ENCODE measurements around the gene ZNF473. TPM values are rescaled to one million over a fixed set of nuclear protein-coding genes. Genes with fewer than 3 reads are reported as not detected.

ZNF473 gene
- total and polyA plus RNA-seq, 2 of the 13 experiments (the other 11 are each of a cell fraction or from before 2014, with no cell fraction given): 5.8 to 11.9 TPM

GRCh38 chr19:50059045-50059444 is 33.2 kb downstream of the ZNF473 start:
- H3K4me3 ChIP-seq (replicated peaks in 1 of 3; ENCODE audit: insufficient read depth in 1 of 3, low read depth in 2 of 3, low read length in 3 of 3): no peak overlapping the region
- no peak overlapping the region for H2AFZ ChIP-seq (ENCODE audit: low read length)
- no peaks in the 10 kb centered on the region for H4K20me1 ChIP-seq (ENCODE audit: insufficient read depth, low read length)
- FAIRE-seq (no peak), ATAC-seq (no peak), DNase-seq (ENCODE audit: low spot score) (no peak)
- no peak overlapping the region for H3K27ac ChIP-seq (ENCODE audit: extremely low read length, insufficient read depth, low read length)
- H3K4me2 ChIP-seq (ENCODE audit: low read depth, low read length): no peak overlapping the region
- H3K4me1 ChIP-seq (ENCODE audit: insufficient read depth, low read length): peaks cover 18% of the 10 kb centered on the region
- H3K9ac ChIP-seq (ENCODE audit: insufficient read depth, low read depth, low read length): no peak overlapping the region
- ChIA-PET POLR2A (no interaction called here), CTCF (ENCODE audit: low intra/inter-chr PET ratio, low total read pairs) (no interaction called here)
- no TSS peak for BruUV-seq (replicated peaks)
- H3K9me3 ChIP-seq (ENCODE audit: low read length): no peaks in the 10 kb centered on the region
- 61% methylated on average over 6 of the region's 6 CpGs for WGBS (ENCODE audit: low lambda C conversion rate)
- no peaks in the 10 kb centered on the region for H3K79me2 ChIP-seq (ENCODE audit: insufficient read depth, low read length)
- intact Hi-C loops (cut with micrococcal nuclease; ENCODE audit: unreplicated experiment) (no loop called here), in situ Hi-C loops (cut with HindIII; ENCODE audit: extremely low pct_ligation_motif_present, low pct_unique_long_range_greater_than_20kb) (no loop called here)
- H3K27me3 ChIP-seq (ENCODE audit: control insufficient read depth in 1 of 2, insufficient read depth in 2 of 2, low read length in 2 of 2): no peaks in the 10 kb centered on the region; a peak in 2 of 5 replicates
- H3K36me3 ChIP-seq (replicated peaks in 1 of 2; ENCODE audit: control insufficient read depth in 1 of 2, insufficient read depth in 2 of 2, low read length in 2 of 2): no peaks in the 10 kb centered on the region
- TF ChIP-seq ZNF580 (CRISPR knock-in tag; IDR thresholded peaks at IDR 0.05; ENCODE audit: borderline replicate concordance, low read depth): no peak
- no peak for TF ChIP-seq ZBTB26 (CRISPR knock-in tag; IDR thresholded peaks at IDR 0.05; ENCODE audit: borderline replicate concordance)
- no peak for TF ChIP-seq ZBTB20 (CRISPR knock-in tag; IDR thresholded peaks at IDR 0.05; ENCODE audit: borderline replicate concordance, low read depth)
- no peak for TF ChIP-seq ZNF362 (CRISPR knock-in tag; IDR thresholded peaks at IDR 0.05; ENCODE audit: borderline replicate concordance)
- no peak for TF ChIP-seq REL (CRISPR knock-in tag; conservative IDR thresholded peaks at IDR 0.05)
- TF ChIP-seq ZNF414 (CRISPR knock-in tag; IDR thresholded peaks at IDR 0.05): no peak
- TF ChIP-seq SOX13 (IDR thresholded peaks at IDR 0.05): no peak
- TF ChIP-seq SOX13 (CRISPR knock-in tag; conservative IDR thresholded peaks at IDR 0.05 in 1 of 2, IDR thresholded peaks at IDR 0.05 in 1 of 2): no peak
- TF ChIP-seq AHR (CRISPR knock-in tag; IDR thresholded peaks at IDR 0.05): no peak
- TF ChIP-seq HMGXB4 (CRISPR knock-in tag; IDR thresholded peaks at IDR 0.05; ENCODE audit: borderline replicate concordance in 1 of 2, low read depth in 1 of 2): no peak
- TF ChIP-seq EHMT2 (IDR thresholded peaks at IDR 0.05; ENCODE audit: borderline replicate concordance, low read depth, low read length): no peak
- no peak for TF ChIP-seq ARID2 (CRISPR knock-in tag; IDR thresholded peaks at IDR 0.05; ENCODE audit: borderline replicate concordance)
- TF ChIP-seq ZFAT (CRISPR knock-in tag; conservative IDR thresholded peaks at IDR 0.05): no peak
- no peak for TF ChIP-seq MED13 (CRISPR knock-in tag; IDR thresholded peaks at IDR 0.05)
- no peak for TF ChIP-seq HNF4G (IDR thresholded peaks at IDR 0.05; ENCODE audit: borderline replicate concordance, low read depth, low read length)
- no peak for TF ChIP-seq HNF4G (CRISPR knock-in tag; IDR thresholded peaks at IDR 0.05; ENCODE audit: borderline replicate concordance, low read depth)
- TF ChIP-seq THRA (CRISPR knock-in tag; IDR thresholded peaks at IDR 0.05; ENCODE audit: borderline replicate concordance): no peak
- no peak for TF ChIP-seq CENPX (CRISPR knock-in tag; IDR thresholded peaks at IDR 0.05)
- TF ChIP-seq KAT2B (IDR thresholded peaks at IDR 0.05; ENCODE audit: borderline replicate concordance, low read depth, low read length): no peak
